Measurements from ENCODE around the gene NUMB.

Gene NUMB

GRCh38 chr14:73230051-73230450 is 228.3 kb downstream of the NUMB start:
- no peaks in the 10 kb centered on the region for H3K9me3 Mint-ChIP-seq
- H3K36me3 Mint-ChIP-seq (ENCODE audit: low read depth): peaks cover 50% of the 10 kb centered on the region
- H3K4me1 Mint-ChIP-seq (ENCODE audit: low read depth): peaks cover 9% of the 10 kb centered on the region
- no peak overlapping the region for H3K27ac Mint-ChIP-seq
- intact Hi-C loops (cut with micrococcal nuclease): loop anchor here (10.0 kb wide), 1 partner anchor 245 kb away; no protein-coding TSS in a partner anchor
- no peak overlapping the region for H3K4me3 Mint-ChIP-seq
- H3K27me3 Mint-ChIP-seq: peaks cover 39% of the 10 kb centered on the region

- Mint-ChIP-seq H3K36me3 (ENCODE audit: low read depth) (peaks cover 64% of the 10 kb centered on the region), H3K4me3 (no peak overlapping the region), H3K27me3 (peaks cover 20% of the 10 kb centered on the region), H3K4me1 (ENCODE audit: low read depth) (peaks cover 10% of the 10 kb centered on the region), H3K27ac (peak overlapping the region; percentile 12), H3K9me3 (no peaks in the 10 kb centered on the region)
- intact Hi-C loops (cut with micrococcal nuclease): no loop called here
Measured at GRCh38 chr14:73227812-73228781, 230.2 kb downstream of the NUMB start.

GRCh38 chr14:73225496-73225895 is 232.8 kb downstream of the NUMB start:
- Mint-ChIP-seq H3K4me3 (no peak overlapping the region), H3K27ac (no peak overlapping the region), H3K4me1 (ENCODE audit: low read depth) (peaks cover 36% of the 10 kb centered on the region), H3K36me3 (ENCODE audit: low read depth) (peaks cover 89% of the 10 kb centered on the region), H3K27me3 (no peaks in the 10 kb centered on the region), H3K9me3 (no peaks in the 10 kb centered on the region)
- intact Hi-C loops (cut with micrococcal nuclease): no loop called here
